ENCODE results near the gene RAD23A. TPM values are rescaled to one million over a fixed set of nuclear protein-coding genes. Genes with fewer than 3 reads are reported as not detected.

RAD23A gene
- total RNA-seq, 2 donors from 2014 or later: 53.7 to 94.6 TPM

GRCh38 chr19:12921047-12921446 lies 24.6 kb upstream of the RAD23A start:
- no peak for ATAC-seq
- Histone ChIP-seq H3K4me1 (peaks cover 8% of the 10 kb centered on the region), H3K36me3 (replicated peaks in 1 of 2; ENCODE audit: insufficient read depth in 1 of 2, low read depth in 2 of 2) (peaks cover 6 to 21% of the 10 kb centered on the region in 2 donors), H3K27me3 (no peaks in the 10 kb centered on the region), H3K4me3 (no peak overlapping the region), H3K9me3 (no peaks in the 10 kb centered on the region), H3K27ac (no peak overlapping the region)
- no peak for DNase-seq
- intact Hi-C loops (cut with DNase I): no loop called here
- 42 to 55% methylated on average over 3 of the region's 3 CpGs for WGBS, 2 donors
- TF ChIP-seq POLR2A (IDR thresholded peaks at IDR 0.05) (no peak), CTCF (IDR thresholded peaks at IDR 0.05) (no peak)

- Histone ChIP-seq H3K4me3 (no peak overlapping the region), H3K9me3 (no peaks in the 10 kb centered on the region), H3K36me3 (replicated peaks in 1 of 2; ENCODE audit: insufficient read depth in 1 of 2, low read depth in 2 of 2) (peaks cover 18 to 27% of the 10 kb centered on the region in 2 donors), H3K27me3 (no peaks in the 10 kb centered on the region), H3K4me1 (peaks cover 8% of the 10 kb centered on the region), H3K27ac (no peak overlapping the region)
- 98 to 100% methylated on average over 4 of the region's 4 CpGs for WGBS, 2 donors
- no peak for TF ChIP-seq POLR2A (IDR thresholded peaks at IDR 0.05)
- no peak for TF ChIP-seq CTCF (IDR thresholded peaks at IDR 0.05)
- ATAC-seq (no peak), DNase-seq (no peak)
- intact Hi-C loops (cut with DNase I): no loop called here
Observed at GRCh38 chr19:12922959-12923358, 22.7 kb upstream of the RAD23A start.

DNA sequence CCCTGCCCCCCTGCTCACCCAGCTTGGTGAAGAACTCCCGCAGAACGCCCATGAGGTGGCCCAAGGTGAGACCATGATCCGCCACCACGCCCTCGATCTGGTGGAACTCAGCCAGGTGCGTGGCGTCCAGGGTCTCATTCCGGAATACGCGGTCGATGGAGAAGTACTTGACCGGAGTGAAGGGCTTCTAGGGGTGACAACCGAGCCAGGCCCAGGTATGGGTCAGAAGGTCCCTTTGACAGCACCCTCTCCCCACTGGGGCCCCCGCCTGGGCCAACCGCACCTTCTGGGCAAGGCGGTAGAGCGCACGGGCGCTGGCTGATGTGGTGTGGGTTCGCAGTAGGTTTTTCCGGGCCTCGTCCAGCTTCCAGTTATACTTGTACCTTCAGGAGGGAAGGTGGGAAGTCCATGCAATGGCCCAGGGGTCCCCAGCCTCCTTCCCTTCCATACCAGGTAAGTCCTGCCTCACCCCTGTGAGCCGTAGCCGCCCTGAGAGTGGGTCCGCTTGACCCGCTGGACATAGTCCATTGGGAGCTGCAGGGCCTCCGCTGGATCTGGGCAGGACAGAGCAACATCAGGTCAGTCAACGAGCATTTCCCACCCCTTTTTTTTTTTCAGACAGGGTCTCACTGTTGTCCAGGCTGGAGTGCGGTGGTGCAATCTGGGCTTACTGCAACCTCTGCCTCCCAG lies 20.9 kb upstream of the RAD23A start:
- DNase-seq: no peak
- peaks cover 18 to 32% of the 10 kb centered on the region in 2 donors for H3K36me3 ChIP-seq (replicated peaks in 1 of 2; ENCODE audit: insufficient read depth in 1 of 2, low read depth in 2 of 2)

DNA sequence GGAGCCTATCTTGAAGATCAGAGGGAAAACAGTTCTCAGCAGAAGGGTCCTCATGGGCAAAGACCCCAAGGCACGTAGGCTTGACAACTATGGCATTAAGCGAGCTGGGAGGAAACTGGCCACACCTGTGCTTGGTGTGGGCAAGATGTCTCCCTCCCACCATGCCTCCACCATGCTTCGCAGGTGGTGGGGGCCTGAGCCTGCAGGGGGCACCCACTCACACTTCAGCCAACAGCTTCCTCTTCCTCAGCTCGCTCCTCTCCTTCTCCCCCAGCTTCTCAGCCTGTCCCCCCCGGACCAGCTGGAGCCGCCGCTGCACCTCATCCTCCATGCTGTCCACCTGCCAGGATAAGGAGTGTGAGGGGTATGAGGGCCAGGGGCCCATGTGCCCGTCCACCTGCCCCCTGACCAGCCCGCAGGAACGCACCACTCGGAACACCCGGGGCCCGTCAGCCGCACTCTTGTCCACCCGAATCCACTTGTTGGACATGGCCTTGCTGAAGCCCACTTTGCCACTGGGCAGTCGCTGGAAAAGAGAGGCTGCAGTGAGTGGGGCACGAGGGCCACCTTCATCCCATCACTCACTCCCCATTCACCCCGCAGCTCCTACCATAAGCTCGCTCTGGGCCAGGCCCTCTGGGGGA lies 15.5 kb upstream of the RAD23A start:
- no peaks in the 10 kb centered on the region for H3K9me3 ChIP-seq
- 91 to 94% methylated on average over 5 to 16 of the region's 19 CpGs for WGBS, 2 donors
- DNase-seq (no peak), ATAC-seq (no peak)
- peaks cover 11 to 12% of the 10 kb centered on the region in 2 donors for H3K36me3 ChIP-seq (replicated peaks in 1 of 2; ENCODE audit: insufficient read depth in 1 of 2, low read depth in 2 of 2)
- H3K4me3 ChIP-seq: no peak overlapping the region
- no peaks in the 10 kb centered on the region for H3K27me3 ChIP-seq
- H3K4me1 ChIP-seq: peaks cover 21% of the 10 kb centered on the region
- no peak for TF ChIP-seq CTCF (IDR thresholded peaks at IDR 0.05)
- no peak for TF ChIP-seq POLR2A (IDR thresholded peaks at IDR 0.05)
- intact Hi-C loops (cut with DNase I): no loop called here
- no peak overlapping the region for H3K27ac ChIP-seq

More for the DNA sequence above, 20.9 kb upstream of the RAD23A start:
- H3K4me3 ChIP-seq: no peak overlapping the region
- no peaks in the 10 kb centered on the region for H3K4me1 ChIP-seq
- no peak for ATAC-seq
- H3K27ac ChIP-seq: no peak overlapping the region
- TF ChIP-seq POLR2A (IDR thresholded peaks at IDR 0.05) (no peak), CTCF (IDR thresholded peaks at IDR 0.05) (no peak)
- 94 to 98% methylated on average over 7 to 29 of the region's 29 CpGs for WGBS, 2 donors
- intact Hi-C loops (cut with DNase I): no loop called here
- H3K27me3 ChIP-seq: no peaks in the 10 kb centered on the region
- no peaks in the 10 kb centered on the region for H3K9me3 ChIP-seq

Measured in body of pancreas (tissue), 4 donors.